Measurements from ENCODE around the gene RIPK4.
"Not testable (repeated sequence)": the region's sequence is repeated elsewhere in the genome, so short reads cannot be mapped to it uniquely, and the experiment has no call there.

The RIPK4 gene

DNA sequence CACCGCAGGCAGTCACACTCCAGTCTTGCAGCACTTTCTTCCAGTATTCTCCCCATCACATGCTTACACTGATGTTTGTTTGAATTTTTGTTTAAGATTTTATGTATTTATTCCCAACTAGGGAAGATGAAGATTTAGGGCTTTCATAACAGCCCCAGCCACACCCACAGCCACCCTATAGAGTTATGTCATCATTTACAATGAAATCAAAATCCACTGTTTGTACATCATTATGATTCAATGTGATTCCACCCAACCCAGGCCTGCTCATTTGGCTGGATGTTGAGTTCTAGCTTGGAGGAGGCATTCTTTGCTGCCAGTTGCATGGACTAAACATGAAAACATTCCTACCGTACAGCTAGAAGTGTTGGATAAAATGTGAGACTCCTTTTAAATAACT, 35.8 kb downstream of the RIPK4 start:
- DNase-seq, result no peak

DNA sequence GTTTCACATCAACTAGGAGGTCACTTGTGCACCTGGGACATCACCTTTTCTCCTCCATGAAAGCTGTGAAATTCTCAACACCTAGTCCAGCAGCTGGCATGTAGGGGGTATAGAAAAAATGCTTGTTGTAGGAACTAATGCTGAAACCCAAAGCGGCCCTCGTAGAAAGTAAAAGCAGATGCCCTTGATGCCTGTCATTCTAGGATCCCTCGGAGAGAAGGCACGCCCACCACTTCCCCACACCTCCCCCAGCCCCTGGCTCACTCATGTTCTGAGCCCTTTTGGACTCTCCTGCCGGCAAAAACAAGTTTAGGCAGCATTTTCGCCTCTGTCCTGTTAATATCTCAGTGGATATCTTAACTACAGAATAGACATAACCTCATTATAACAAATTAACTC, 36.5 kb downstream of the RIPK4 start:
- no peak for DNase-seq

DNA sequence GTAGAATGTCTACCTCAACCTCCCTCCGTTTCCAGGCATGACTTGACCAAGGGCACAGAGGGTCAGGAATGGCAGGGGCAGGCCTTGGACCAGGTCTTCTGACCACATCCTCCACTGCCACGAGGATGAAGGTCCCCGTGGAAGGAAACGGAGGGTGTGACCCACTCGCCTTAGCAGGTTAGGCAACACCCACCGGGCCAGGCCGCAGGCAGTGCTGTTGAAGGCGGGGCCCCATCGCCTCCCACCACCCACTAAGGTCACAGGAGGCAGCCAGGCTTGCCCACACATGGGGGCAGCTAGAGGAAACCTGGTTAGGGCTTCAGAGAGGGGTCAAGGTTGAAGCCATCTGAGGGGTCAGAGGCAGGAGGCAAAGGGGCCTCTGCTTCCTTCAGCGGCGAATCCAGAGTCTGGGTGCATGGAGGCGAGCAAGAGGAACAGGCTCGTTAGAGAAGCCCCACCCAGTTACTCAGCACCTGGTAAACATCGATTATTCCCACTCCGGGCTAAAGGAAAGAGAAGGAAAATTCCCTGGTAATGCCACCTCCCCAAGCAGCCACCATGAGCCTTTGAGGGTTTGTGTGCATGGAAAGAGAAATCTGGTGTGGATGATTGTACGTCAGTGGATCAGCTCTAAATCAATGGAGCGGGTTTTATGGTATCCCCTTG, 37.0 kb downstream of the RIPK4 start:
- no peak for DNase-seq

DNA sequence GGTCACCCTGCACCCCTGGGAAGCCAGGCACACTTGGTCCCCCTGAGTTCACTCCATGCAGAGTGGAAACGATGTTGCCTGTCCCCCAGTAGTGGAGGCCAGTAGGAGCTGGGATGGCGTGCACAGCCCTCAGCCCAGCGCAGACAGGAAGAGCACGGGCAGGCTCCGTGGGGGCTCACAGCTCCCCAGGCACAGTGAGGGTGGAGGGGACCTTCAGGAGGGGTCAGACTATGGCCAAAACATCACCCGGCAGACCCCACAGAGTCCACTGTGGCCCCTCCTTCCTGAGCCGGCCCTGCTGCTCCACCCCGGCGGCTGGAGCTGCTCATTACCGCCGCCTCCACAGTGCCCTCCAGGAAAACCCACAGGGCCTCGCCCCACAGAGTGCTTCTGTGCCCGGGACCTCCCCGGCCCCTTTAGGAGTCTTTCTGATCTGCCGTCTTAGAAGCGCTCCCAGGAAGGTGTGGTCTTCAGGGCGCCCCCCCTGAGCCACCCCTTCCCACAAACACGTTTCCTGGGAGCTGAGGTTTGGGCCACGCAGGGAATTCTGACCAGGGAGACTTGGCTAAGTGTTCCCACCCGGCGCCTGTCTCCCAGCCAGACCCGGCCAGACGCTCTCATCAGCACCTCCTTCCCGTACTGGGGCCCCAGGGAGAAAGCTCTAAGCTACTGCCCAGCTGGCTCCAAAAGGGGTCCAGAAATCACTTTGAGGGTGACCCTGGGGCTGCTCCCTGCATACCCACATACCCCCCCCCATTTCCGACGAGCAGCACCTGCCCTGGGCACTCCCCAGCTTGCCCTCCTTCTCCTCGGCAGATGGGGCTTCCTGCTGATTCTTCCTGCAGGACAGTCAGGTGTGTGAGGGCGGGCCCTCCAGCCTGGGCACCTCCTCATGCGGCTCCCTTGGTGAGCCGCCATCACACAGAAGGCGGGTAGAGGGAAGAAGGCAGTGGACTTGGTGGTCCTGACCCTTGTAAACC, 38.8 kb downstream of the RIPK4 start:
- no peak for DNase-seq

DNA sequence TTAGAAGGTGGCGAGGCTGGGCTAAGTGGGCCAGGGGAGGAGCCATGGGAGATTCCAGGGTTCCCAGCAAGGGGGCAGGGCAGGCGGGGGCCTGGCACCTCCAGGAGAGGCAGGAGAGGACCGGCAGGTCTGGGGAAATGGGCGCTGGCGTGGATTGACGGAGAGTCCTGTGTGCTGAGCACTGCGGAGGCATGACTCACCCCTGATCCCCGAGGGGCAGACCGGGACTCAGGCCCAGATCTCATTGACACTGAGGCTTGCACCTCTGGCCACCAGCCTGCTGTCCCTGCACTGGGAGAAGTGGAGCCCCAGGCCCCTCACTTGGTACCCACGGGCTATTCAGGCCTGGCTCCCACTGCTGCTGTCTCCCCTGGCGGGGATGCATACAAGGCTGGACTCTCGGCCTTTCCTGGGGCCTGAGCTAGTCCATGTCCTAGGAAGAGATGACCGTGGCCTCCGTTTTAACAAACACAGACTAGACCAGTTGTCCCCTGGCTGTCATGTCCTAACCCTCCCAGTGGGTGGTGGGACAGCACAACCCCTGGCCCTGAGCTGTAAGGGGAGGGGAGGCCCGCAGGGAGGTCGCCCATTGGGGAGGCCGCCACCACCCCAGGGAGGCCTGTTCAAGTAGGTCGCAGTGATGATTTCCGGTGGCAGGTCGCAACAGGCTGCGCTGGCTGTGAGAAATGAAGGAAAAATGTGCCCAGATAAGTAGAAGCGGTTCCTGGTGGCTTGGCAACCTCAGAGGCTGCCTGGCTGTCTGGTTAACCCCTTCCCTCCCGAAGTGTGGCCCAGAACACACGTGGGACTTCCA, 39.7 kb downstream of the RIPK4 start:
- DNase-seq, result no peak

DNA sequence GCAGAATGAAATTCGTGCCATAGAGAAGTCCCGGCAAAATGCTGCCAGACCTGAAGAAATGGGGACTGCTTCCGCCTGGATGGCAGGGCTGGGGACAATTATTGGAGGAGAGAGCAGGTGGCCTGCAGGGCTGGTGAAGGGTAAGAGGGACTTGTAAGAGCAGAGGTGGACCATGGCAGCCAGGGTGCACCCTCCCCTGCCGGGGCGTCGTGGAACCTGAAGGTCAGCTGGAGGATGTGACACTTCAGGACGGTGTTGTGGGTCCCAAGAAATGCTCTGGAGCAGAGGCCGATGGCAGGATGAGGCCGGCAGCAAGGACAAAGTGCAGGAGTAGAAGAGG, 40.3 kb downstream of the RIPK4 start:
- DNase-seq, result no peak

DNA sequence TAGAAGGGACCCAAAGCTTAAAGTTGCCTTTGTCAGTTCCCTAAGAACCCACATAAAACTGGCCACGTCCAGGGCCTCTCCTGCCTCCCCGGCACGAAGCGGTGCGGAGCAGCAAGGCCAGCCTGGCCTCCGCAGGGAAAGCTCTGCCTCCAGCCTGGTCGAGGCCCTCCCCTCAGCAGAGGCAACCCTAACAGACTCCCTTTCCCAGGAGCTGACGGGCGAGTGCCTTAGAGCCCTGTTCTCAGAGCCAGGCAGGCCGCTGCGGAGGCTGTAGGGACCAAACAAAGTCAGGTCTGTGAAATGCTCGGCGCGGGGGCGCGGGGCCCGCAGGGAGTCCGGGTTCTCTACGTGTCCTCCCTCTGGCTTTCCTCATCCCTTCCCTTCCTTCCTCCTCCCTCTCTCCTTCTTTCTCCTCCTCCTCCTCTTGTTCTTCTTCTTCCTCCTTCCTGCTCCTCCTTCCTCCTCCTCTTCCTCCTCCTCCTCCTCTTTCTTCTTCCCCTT, 40.7 kb downstream of the RIPK4 start:
- no peak for DNase-seq

DNA sequence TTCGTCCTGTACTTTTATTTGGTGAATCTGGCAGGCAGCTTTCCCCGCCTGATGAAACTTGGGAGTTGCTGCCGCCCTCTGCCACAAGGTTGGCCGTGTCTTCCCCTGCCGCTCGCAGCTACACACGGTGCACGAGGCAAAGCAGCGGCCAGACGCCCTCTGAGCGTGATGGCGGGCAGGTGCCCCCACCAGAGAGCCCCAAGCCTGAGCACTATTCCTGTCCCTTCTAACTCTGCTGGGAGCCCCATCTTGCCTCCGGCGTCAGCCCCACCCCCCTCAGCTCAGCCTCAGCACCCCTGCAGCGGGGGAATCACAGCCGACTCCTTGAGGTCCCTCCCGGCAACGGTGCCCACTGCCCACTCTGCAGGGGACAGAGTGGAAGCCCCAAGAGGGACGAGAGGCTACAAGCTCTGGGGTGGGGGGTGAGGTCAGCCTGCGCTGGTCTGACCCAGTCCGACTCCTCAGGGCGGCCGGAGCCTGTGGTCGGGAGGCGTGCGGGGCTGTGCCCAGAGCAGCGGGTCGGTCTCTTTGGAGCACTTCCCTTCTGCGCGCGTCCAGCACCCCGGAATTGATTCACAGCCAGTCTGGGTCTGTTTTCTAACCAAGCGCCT, 41.3 kb downstream of the RIPK4 start:
- no peak for DNase-seq

DNA sequence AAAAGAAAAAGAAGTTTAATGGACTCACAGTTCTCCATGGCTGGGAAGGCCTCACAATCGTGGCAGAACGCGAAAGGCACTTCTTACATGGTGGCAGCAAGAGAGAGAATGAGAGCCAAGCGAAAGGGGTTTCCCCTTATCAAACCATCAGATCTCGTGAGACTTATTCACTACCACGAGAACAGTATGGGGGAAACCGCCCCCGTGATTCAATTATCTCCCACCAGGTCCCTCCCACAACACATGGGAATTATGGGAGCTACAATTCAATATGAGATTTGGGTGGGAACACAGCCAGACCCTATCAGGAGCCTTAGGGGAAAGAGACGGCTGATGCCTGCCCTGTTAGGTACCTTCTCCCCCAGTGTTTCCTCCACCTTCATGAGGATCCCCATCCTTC, 43.0 kb downstream of the RIPK4 start:
- DNase-seq, result not testable (repeated sequence)

DNA sequence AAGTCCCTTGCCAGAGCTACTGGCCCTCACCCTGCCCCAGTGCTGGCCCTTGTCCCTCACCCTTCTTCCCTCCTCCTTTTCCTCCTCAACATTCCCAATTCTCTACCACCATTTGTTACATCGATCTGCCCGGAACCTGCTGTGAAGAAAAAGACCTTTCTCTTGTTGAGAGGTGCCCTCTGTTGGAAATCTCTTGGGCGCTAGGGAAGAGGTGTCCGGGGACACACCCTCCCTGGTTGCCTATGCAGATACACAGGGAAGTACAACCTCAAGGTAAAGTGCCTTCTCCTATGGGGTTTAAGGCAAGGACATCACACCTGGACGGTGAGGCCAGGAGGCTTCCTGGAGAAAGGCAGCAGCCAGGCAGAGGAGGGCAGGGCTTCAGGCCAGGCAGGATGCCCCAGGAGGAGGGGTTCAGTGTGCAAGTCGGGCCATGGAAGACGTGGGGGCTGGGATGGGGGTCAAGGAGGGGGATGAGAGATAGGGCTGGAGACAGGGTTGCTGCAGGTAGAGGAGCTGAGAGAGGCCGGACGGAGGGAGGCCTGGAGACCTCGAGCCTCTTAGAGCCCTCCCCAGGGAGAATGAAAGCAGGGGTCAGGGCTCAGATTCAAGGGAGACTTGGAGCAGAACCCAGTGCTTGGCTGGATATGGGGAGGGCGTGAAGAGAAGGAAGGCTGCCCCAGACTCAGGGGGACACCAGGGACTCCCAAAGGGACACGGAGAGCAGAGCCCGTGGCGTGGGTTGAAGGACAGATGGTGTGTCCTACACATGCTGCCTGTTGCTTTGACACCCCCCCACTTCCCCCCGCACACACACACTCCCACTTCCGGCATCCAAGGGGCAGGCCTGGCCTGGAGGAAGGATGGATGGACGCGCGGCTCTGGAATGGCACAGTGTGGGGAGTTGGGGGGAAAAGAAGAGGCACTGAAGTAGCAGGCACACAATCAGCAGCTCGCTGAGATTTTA, 44.5 kb downstream of the RIPK4 start:
- no peak for DNase-seq

DNA sequence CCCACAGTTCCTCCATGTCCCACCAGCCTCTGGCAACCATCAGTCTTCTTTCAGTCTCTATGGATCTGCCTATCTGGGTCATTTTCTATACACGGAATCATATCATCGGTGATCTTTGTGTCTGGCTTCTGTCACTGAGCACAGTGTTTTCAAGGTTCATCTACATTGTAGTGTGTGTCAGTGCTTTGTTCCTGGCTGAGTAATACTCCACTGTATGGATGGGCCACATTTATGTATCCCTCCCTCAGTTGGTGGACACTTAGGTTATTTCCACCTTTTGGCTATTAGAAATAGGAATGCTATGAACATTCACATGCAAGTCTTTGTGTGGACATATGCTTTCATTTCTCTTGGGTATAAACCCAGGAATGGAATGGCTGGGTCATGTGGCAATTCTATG, 46.6 kb downstream of the RIPK4 start:
- no peak for DNase-seq

DNA sequence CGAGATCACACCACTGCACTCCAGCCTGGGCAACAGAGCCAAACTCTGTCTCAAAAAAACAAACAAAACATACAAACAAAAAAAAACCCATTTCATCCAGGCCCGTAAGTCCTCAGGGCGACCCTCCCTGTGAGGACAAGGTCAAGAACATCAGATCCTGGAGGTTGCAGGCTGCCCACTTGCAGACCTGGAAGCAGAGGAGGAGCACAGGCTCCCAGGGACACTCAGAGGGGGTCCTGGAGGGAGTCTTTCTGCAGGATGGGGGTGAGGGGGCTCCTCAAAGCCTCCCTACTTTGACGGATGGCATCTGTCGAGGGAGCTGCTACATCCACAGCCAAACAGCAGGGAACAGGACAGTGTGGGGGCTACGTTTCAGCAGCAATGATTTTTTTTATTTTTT, 47.2 kb downstream of the RIPK4 start:
- no peak for DNase-seq

DNA sequence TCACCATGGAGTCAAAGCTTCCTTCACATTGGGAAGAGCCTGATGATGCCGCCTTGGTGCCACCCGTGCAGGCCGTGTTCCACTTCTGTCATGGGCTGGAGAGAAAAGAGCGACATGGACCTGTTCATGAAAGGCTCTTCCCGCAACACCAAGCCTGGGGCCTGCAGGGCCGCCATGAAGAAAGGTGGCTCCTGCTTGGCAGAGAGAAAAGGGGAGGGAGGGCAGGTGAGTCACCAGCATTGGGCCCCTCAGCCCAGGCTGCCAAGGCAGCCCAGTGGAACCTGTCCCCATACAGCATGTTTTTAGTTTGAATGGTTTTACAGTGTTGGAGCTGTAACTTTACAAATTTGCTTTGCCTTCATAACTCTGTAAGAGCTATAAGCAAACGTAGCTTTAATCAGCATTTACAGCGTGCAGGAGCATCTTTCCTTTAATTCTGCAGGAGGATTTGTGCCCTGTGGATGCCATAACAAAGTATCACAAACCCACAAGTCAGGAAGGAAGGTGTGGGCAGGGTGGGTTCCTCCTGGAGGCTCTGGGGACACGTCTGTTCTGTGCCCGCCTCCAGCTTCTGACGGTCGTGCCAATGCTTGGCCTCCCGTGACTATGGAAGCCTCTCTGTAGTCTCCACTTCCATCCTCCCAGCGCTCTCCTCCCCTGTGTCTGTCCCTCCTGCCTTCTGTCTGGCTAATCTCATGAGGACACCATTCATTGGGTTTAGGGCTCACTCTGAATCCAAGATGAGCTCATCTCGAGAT, 49.1 kb downstream of the RIPK4 start:
- DNase-seq, result no peak

DNA sequence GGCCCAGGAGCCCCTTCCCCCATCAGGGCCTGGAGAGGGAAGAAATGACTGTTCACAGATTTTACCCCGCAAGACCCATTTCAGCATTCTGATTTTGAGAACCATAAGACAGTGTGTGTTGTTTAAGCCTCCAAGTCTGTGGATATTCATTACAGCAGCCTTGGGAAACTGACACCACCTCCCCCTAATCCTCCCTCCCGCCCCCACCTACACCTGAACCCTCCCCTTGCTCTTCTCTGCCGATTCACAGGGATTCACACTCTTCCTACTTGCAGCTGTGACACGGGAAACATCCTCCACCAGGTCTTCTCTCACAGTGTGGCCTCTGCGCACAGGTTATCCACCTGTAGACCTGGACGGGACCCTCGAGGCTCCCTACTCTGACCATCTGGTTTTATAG, 50.1 kb downstream of the RIPK4 start:
- no peak for DNase-seq

DNA sequence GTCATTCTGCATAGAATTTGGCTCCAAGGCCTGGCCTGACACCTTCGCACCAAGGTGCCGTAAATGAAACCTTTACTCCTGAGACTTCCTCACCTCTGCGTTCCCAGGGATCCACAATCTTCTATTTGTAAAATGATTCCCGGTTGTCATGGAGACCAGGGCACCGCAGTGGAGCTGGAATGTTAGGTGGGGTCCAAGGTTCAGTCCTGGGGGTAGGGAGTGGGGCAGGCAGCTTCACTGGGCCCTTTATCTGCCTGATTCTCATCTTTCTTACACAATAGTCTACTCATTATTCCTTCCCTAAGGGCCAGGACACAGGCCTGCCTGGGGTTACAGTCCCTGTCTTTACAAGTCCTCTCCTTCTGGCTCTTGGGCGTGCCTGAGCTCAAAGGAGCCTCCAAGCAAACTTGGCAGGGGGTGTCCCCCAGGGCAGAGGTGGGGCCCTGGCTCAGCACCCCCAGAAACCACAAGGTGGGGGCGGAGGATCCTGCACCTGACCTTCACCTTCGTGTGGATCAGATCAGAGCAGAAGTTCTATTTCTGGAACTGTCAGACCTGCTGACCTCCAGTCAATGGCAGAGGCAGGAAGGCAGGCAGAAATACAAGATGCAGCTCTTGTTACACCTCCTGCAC, 51.1 kb downstream of the RIPK4 start:
- peak; percentile 40 for DNase-seq

DNA sequence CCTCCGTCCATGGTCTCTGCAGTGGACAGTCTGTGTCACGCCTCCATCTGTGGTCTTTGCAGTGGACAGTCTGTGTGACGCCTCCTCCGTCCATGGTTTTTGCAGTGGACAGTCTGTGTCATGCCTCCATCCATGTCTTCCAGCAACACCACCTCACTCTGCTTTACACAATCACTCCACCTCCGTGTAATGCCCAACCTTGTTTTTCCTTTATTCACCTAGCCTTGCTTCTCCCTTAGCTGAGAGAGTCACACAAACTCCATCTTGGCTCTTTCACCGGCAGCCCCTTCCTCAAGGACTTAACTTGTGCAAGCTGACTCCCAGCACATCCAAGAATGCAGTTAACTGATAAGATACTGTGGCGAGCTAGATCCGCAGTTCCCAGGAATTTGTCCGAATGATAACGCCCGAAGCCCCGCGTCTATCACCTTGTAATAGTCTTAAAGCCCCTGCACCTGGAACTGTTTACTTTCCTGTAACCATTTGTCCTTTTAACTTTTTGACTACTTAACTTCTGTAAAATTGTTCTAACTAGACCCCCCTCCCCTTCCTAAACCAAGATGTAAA, 52.5 kb downstream of the RIPK4 start:
- not testable (repeated sequence) for DNase-seq

DNA sequence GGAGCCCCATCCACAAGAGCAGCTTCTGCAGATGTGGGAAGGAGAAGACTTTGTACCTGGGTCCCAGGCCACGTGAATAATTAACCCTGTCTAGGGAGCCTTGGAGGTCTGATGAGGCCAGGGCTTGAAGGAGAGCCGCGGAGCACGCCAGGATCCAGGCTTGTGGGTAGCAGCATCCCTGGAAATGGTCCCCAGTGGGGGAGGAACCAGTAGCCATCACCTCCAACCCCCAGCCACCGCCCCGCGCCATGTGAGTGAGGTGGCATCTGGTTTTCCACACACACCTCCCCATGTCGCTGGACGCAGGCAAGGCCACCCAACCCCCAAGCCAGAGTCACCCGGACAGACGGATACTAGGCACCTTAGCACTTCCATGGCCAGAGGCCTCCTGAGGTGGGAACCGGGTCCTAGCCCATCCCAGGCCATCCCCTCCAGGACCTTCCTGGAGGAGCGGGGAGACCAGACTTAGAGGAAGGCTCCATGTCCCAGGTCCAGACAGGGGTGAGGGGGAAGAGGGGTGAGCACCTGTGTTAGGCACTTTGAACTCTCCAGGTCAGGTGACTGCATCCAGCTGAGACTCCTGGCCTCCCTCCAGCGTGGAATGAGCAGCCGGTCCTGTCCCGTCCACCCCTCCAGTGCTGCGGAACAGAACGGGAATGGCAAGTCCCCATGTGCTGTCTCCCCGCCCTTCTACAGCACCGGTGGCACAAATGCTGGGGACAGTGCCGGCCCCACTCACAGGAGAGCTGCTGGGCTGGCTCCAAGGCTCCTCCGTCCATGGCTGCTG, 53.2 kb downstream of the RIPK4 start:
- DNase-seq, result no peak

DNA sequence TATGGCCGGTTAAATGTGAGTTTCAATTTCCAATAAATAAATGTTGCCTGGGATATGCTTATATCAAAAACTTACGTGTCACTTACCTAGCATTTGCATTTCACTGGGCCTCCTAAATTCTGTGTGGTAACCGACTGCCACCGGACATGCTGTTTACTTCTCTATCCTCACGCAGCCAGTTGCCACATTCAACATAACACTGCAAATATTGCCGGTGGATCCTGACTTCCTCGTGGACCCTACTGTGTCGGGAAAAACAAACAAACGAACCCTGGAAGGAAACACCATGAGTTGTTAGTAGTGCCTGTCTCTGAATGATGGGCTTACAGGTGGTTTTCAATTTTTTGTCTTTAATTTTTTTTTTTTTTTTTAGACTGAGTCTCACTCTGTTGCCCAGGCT, 54.1 kb downstream of the RIPK4 start:
- no peak for DNase-seq

DNA sequence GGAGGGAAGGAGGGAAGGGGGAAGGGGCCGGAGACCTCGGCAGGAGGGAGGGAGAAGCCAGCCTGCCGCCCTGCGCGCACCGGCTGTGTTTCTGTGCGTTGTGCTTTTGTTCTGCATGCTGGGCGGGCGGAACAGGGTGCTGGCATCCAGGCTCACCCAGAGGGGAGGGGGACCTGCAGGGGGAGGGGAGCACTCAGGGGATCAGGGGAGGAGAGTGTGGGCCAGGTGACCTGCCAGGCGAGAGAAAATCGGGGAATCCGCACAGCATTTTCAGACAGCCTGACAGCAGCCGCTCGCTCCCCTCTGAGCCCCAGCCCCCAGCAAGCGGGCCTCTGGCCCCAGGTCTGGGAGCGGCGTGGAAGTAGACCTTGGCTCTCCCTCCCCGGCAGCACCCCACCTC, 54.7 kb downstream of the RIPK4 start:
- peak; percentile 21 for DNase-seq
